Renal pelvis (tissue), 12 donors: Measurements from ENCODE around the gene ITGA5. TPM values are rescaled to one million over a fixed set of nuclear protein-coding genes. Genes with fewer than 3 reads are reported as not detected.

Experiments
- DNase-seq: peaks from one replicate; pipeline ENCODE4 v3.0.0-alpha.2; 2013
- long read RNA-seq, 16 experiments: transcript quantifications; one replicate each; lab custom pipeline, GENCODE V29; 2026
- polyA plus RNA-seq, 3 donors: library from polyadenylated mRNA; unstranded; fragments of 120-200 nt; gene quantifications; one replicate each; pipeline ENCODE4 v1.2.1, GENCODE V29; 2013; ENCODE audit not compliant: insufficient read length in 3 of 3

ITGA5 gene
- polyA plus RNA-seq, result 10 to 100 TPM; 40.1 to 50.0 (median 46.8) TPM
- long read RNA-seq, donor 1, full-length matches to known transcripts, result 1 of 1 reads
- long read RNA-seq, donor 1, partial matches to known transcripts, result 0 of 1 reads
- long read RNA-seq, donor 1, other reads (novel, unspliced or antisense), result 0 of 1 reads
- long read RNA-seq, donor 2, full-length matches to known transcripts, result 2 of 2 reads
- long read RNA-seq, donor 2, partial matches to known transcripts, result 0 of 2 reads
- long read RNA-seq, donor 2, other reads (novel, unspliced or antisense), result 0 of 2 reads
- long read RNA-seq, donor 3, full-length matches to known transcripts, result 1 of 1 reads
- long read RNA-seq, donor 3, partial matches to known transcripts, result 0 of 1 reads
- long read RNA-seq, donor 3, other reads (novel, unspliced or antisense), result 0 of 1 reads
- long read RNA-seq, donor 4, full-length matches to known transcripts, result 2 of 2 reads
- long read RNA-seq, donor 4, partial matches to known transcripts, result 0 of 2 reads
- long read RNA-seq, donor 4, other reads (novel, unspliced or antisense), result 0 of 2 reads
- long read RNA-seq, donor 5, result 0 reads
- long read RNA-seq, donor 6, full-length matches to known transcripts, result 2 of 7 reads
- long read RNA-seq, donor 6, partial matches to known transcripts, result 5 of 7 reads
- long read RNA-seq, donor 6, other reads (novel, unspliced or antisense), result 0 of 7 reads
- long read RNA-seq, donor 7, full-length matches to known transcripts, result 3 of 8 reads
- long read RNA-seq, donor 7, partial matches to known transcripts, result 5 of 8 reads
- long read RNA-seq, donor 7, other reads (novel, unspliced or antisense), result 0 of 8 reads
- long read RNA-seq, donor 8, full-length matches to known transcripts, result 1 of 6 reads
- long read RNA-seq, donor 8, partial matches to known transcripts, result 5 of 6 reads
- long read RNA-seq, donor 8, other reads (novel, unspliced or antisense), result 0 of 6 reads
- long read RNA-seq, donor 9, full-length matches to known transcripts, result 2 of 7 reads
- long read RNA-seq, donor 9, partial matches to known transcripts, result 5 of 7 reads
- long read RNA-seq, donor 9, other reads (novel, unspliced or antisense), result 0 of 7 reads
- long read RNA-seq, donor 10, partial matches to known transcripts, result 0 of 1 reads
- long read RNA-seq, donor 10, other reads (novel, unspliced or antisense), result 0 of 1 reads
- long read RNA-seq, donor 11, partial matches to known transcripts, result 6 of 6 reads
- long read RNA-seq, donor 11, other reads (novel, unspliced or antisense), result 0 of 6 reads
- long read RNA-seq, donor 12, partial matches to known transcripts, result 8 of 9 reads
- long read RNA-seq, donor 12, other reads (novel, unspliced or antisense), result 0 of 9 reads
- long read RNA-seq, donor 13, result 0 reads
- long read RNA-seq, donor 14, result 0 reads
- long read RNA-seq, donor 15, full-length matches to known transcripts, result 7 of 26 reads
- long read RNA-seq, donor 15, partial matches to known transcripts, result 19 of 26 reads
- long read RNA-seq, donor 15, other reads (novel, unspliced or antisense), result 0 of 26 reads
- long read RNA-seq, donor 16, partial matches to known transcripts, result 5 of 7 reads
- long read RNA-seq, donor 16, other reads (novel, unspliced or antisense), result 0 of 7 reads

DNA sequence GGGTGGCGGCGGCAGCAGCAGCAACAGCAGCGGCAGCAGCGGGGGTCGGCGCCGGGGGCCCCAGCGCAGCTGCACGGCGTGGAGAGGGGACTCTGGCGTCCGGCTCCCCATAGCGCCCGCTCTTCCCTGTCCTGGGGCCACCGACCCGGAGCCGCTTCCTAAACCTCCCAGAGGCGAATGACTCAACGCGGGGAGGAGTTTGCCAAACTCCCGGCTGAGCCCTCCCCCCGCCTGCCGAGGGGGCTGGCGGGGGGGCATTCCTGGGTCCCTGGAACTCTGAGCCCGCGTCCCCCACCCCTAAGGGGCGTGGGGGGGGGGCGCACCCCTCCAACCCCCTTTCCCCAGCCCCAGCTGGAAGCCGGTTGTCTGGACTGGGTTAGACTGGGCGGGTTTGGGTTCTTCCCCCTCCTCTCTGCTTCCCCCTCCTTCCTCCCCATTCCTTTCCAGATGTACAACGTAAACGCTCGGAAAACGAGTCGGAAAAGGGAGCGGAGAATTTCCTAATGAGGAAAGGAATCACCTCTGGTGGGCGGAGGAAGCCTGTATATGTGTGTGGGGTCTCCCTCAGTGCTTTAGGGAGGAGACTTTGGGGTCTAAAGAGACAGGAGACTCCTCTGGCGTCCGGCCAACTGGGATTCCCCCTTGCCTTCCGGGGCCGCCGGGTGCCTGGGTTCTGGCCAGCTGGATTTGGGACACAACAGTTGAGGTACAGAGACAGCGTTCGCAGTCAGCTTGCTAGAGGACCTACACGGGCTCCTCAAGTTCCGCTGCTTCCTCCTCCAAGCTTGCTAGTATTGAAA is at the start of gene ITGA5:
ITGA5 (minus strand) TSS at position 179 of the 800 bp plus-strand sequence; CDS start at position 111, 68 bp downstream.
- DNase-seq, result peak; percentile 61

- DNase-seq, result no peak
Observed at GRCh38 chr12:54465857-54466523, 46.9 kb upstream of the ITGA5 start.

DNA sequence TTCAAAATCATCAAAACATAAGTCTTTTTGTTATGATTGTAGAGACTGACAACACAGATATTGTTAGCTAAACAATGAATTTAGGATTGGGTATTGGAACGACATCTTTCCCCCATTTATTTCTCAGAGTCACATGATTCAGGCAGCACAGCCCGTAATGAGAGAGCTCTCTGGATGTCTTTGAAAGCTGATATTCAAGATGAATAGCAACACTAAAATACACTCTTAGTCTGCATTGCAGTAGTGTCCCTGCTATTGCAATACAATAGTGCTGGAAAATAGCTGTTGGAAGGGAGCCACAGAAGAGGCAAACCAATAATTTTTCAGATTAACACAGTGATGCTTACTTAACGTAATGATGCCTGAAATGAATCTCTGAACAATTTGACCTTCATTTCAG is 44.4 kb upstream of the ITGA5 start:
- no peak for DNase-seq

GRCh38 chr12:54463034-54463433 is 44.0 kb upstream of the ITGA5 start:
- no peak for DNase-seq

DNA sequence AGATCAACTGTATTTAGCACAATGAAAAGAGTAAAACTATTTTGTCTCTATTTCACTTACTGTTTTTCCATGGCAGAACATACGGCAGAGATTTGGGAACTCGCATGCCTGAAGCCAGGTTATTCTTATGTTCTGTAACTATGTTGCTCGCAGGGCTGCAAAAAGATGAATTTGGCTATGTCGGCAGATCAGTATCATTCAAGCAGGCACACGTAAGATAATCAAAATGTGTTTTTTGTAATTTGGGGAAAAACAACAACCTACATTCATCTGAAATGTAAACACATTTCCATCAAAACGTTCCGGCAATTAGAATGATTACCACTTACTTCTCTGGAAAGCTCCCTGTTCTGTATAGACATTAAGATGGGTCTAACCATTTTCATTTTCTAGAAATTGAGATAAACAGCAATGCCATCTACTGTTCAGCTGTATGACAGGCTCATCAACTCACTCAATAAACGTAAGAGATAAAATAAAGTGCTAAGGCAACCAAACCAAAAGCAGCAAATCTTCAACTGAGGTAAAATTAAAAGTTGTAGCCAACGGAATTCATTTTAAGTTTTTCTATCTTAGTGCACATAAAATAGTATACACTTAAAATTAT is 41.4 kb upstream of the ITGA5 start:
- DNase-seq, result no peak

DNA sequence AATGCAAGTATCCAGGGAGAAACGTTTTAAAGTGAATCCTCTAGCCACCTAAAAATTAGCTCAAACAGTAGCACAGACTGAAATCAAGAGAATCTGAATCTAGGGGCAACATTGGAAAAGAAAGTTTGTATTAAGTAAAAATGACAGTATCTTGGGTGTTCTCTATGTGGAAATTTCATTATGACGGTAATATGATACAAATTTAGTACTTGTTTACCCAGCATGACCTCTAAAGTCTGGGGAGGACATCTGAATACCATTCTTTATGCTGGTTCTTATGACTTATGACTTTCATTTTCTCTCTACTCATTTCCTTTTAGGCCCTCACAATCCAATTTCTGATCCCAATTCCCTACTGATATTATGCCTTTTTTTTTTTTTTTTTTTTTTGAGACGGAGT is 40.3 kb upstream of the ITGA5 start:
- DNase-seq, result no peak

- DNase-seq, result no peak
Observed at GRCh38 chr12:54455760-54456469, 36.8 kb upstream of the ITGA5 start.

DNA sequence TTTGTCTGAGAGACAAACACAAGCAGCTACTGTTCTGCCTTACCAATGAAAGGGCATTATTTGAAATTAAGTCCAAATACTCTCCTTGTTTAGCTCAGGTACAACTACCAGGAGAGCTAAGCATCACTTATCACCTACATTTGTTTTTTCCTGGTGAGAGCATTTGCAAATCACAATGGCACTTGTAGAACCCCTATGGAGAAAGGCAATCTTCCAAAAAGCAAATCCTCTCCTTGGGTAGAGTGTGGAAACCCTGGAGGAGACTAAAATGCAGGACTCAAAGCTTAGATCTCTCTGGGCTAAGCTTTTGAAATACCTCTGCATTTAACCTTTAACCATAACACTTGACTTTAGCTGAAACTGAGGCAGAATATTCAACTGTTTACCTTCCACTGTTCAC is 33.6 kb upstream of the ITGA5 start:
- DNase-seq, result no peak

DNA sequence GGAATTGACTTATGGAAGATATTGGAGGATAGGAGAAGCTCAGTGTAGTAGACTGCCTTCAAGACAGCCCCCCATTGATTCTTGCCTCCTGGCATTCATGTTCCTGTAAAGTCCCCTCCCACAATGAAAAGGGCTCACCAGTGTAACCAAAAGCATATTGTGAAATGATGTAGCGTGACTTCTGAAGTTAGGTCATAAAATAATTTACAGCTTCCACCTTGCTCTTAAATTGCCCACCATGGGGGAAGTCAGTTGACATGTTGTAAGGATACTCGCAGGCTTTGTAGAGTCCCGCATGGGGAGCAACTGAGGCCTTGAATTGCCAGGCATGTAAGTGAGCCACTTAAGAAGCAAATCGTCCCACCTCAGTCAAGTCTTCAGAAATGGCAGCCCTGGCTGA is 29.3 kb upstream of the ITGA5 start:
- no peak for DNase-seq

- no peak for DNase-seq
Observed at GRCh38 chr12:54447917-54448316, 28.9 kb upstream of the ITGA5 start.

DNA sequence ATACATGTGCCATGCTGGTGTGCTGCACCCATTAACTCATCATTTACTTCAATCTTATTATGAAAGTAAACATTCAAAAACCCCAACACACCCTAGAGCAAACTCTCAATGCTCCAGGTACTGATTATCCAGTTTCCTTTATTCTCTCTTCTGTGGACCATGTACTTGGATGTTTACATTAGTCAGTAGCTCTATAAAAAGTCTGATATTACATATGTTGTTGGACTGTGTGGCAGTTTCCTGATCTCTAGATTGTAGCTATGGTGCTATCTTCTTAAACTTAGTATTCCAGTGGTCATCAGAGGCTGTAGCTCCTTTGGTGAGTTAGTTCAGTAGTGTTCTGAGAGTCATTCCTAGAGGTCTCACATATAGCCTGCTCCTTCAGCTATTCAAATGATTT is 25.1 kb upstream of the ITGA5 start:
- no peak for DNase-seq

- no peak for DNase-seq
Observed at GRCh38 chr12:54443446-54443845, 24.4 kb upstream of the ITGA5 start.

DNA sequence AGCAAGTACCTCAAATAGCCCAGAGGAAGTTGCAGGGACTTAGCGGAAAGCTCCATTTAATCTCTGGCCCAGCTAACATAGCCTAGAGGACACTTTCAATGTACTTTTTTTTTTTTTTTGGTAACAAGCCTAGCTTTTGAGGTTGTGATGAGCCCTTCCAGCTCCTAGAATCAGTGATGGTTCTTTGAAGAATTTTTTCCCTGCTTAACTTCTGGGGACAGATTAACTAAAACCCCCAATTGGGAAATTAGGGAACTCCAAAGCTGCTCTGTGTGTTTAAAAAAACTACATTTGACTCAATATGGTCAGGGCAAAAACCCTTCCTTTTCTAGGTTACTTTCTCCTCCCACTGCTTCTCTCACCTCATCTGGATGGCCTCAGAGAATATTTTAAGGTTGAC is 23.9 kb upstream of the ITGA5 start:
- DNase-seq, result no peak

DNA sequence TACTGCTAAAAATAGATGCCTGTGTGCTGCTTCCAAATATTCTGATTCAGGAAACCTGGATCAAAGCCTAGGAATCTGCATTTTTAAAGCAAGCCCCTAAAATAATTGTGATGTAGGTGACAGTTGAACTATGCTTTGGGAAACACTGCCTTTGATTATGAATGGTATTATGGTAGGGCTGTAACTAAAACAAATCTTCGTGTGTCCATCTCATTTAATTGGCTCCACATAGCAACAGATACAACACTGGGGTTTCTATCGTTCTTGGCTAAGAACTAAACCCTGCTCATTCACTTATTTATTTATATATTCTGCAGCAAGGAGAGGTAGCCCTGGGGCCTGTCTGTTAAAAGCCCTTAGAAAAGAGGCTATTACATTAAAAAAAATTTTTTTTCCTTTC is 23.0 kb upstream of the ITGA5 start:
- DNase-seq, result no peak

DNA sequence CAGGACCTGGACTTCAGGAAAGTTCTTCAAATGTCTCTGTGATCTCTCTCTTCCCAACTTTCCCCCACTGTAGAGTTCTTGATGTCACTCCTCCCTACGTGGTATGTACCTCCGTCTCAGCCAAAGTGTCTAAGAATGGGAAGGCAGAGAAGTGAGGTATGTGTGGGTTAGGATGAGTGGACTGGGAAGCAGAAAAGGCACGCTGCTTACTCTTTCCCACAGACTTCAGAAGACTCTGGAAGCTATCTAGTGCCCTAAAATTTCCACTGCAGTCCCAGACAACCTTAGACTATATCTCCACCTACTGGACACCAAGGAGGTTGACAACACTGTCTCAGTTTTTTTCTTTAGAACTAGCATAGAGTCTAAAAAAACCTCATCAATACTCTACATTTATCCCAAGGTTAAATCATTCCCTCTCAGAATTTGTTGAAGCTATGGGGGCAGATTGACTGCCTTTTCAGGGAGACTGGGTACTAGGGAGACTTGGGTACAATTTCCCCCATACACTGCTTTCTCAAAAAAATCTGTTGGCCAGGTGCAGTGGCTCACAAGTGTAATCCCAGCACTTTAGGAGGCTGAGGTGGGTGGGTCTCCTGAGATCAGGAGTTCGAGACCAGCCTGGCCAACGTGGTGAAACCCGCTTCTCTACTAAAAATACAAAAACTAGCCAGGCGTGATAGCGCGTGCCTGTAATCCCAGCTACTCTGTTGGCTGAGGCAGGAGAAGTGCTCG is 20.6 kb upstream of the ITGA5 start:
- no peak for DNase-seq

DNA sequence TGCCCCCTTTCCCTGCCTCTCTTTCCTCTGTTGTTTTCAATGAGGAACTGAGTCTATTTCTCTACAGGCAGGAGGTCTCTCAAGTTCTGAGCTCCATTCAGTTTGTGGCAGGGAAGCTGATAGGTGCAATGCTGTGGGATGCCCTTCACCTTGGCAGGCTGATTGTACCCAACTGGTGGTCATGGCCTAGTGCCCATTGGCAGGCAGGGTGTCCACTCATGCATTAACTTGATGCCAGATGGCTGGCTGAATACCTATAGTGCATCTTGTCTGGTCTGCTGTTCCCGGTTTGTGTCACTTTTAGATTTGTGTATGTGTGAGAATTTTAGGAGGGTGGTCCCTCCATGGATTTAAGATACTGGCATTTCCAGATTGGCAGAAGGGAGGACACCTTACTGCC is 20.0 kb upstream of the ITGA5 start:
- DNase-seq, result no peak

- DNase-seq, result no peak
Observed at GRCh38 chr12:54438517-54438916, 19.5 kb upstream of the ITGA5 start.

DNA sequence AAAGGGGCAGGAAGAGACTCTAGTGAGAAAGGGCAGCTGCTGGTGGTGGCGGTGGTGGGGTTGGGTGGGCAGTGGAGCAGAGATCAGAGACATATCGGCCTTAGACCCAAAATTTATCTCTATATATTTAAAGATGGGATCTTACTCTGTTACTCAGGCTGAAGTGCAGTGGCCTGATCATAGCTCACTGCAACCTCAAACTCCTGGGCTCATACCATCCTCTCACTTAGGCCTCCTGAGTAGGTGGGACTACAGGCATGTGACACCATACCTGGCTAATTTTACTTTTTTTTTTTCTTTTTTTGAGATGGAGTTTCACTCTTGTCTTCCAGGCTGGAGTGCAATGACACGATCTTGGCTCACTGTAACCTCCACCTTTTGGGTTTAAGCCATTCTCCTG is 18.6 kb upstream of the ITGA5 start:
- no peak for DNase-seq
